ENCODE measurements around the gene SH3BGRL2. TPM values are rescaled to one million over a fixed set of nuclear protein-coding genes. Genes with fewer than 3 reads are reported as not detected.
"Not testable (repeated sequence)": the region's sequence is repeated elsewhere in the genome, so short reads cannot be mapped to it uniquely, and the experiment has no call there.

The SH3BGRL2 gene
- polyA plus RNA-seq, 3 donors, result 5.4 to 25.4 (median 14.2) TPM

DNA sequence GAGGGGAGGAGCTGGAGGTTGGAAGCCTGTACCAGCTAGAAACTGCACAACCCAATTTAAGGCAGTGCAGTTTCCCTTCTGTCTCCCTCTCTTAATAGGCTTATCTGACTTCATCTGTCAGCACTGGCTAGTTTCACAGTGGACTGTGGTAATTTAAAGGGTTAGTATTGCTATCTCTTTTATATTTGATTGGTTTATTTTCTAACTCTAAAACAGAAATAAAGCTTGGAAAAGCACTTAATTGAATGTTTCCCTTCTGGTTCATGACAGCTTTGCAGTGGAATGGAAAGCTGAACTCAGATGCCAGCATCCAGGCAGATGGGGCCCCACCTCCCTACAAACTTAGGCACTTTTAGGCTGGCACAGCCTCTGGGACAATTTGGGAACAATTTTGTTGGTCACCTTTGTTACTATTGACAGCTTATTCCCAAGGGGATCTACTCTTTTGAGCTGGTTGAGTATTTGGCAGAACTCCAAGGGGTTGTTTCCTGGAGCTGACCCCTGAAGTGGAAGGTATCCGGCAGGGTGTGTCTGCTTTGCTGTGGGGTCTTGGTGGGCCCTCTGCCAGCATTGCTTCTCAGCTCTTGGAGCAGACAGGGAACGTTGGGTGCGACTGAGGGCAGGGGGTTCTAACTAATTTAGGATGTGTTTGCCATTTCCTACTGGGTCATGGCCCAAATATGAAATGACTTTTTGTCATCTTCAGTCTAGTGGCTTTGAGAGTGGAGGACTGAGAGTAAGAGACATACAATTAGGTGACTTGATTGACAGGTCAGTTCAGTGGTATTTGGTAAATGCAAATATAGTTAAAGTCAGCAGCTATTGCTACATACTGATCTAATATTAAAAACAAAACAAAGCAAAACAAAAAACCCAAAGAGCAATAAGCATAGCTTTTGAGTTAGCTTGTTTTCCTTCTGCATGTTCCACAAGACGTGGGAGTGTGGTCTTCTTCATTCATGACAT is 9.3 kb downstream of the SH3BGRL2 start:
- 62 to 67% (median 64%) methylated on average over 4 of the region's 4 CpGs for WGBS, 3 donors
- H3K27ac ChIP-seq (ENCODE audit: low read depth, low read length), result no peak overlapping the region

DNA sequence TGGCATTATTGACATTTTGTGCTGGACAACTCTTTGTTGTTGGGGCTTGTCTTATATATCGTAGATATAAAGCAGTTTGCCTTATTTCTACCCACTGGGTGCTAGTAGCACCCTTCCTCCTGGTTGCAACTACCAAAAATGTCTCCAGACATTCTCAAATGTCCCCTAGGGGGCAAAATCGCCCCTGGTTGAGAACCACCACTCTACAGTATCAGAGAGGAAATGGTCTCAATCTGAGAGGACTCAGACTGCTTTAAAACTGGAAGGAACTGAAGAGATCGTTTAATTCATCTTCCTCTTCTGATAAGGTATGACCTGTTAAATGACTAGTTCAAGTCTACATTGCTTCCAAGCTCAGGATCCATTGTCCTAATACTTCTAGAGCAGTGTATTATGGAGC is 14.9 kb downstream of the SH3BGRL2 start:
- WGBS, 3 donors, result 44 to 57% (median 49%) methylated on average over 3 of the region's 3 CpGs
- H3K27ac ChIP-seq (ENCODE audit: low read depth, low read length), result no peak overlapping the region

DNA sequence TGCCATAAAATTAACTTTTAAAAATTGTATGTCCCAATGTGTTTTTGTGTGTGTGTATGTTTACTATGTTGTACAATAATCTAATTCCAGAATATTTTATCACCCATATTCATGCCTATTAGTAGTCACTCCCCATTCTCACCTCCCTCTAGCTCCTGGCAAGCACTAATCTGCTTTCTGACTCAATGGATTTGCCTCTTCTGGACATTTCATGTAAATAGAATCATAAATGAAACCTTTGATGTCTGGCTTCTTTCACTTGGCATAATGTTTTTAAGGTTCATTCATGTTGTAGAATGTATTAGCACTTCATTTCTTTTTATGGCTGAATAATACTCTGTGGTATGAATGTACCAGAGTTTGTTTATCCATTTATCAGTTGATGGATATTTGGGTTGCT is 15.4 kb downstream of the SH3BGRL2 start:
- no peak overlapping the region for H3K27ac ChIP-seq (ENCODE audit: low read depth, low read length)

DNA sequence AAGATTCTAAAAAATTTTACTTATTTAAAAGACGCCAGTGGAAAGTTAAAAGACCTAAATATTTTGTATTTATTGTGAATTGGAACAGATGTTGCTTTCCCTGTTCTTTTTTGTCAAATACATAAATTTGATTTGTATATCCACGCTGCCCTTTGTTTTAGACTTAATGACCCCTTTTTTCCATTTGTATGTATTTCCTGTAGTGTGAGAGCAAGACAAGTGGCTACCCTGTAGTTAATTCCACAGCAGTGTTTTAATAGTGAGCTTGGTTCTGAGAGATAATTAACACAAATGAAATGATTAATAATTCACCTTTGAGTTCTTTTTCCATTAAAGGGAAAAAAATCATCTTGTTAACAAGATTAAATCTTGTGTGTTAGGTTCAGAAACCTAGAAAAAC is 16.6 kb downstream of the SH3BGRL2 start:
- no peak overlapping the region for H3K27ac ChIP-seq (ENCODE audit: low read depth, low read length)
- WGBS, 3 donors, result 72 to 75% (median 72%) methylated on average over 2 of the region's 2 CpGs

DNA sequence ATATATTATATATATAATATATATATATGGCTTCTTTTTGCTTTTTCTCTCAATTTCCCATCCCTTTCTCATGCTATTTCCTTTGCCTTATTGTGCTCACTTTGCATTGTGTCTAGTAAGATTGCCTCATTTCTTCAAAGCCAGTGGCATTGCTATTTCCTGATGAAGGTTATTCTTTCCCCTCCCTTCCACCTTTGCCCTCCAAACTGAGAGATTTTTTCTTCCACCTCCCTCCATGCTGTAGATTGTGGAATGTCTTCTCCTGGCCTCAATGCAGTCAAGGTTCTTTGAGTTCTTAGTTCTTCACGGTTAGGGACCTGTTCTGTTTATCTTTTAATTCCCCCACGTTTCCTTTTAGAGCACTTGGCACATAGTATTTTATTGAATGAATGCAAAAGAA is 17.2 kb downstream of the SH3BGRL2 start:
- no peak overlapping the region for H3K27ac ChIP-seq (ENCODE audit: low read depth, low read length)

DNA sequence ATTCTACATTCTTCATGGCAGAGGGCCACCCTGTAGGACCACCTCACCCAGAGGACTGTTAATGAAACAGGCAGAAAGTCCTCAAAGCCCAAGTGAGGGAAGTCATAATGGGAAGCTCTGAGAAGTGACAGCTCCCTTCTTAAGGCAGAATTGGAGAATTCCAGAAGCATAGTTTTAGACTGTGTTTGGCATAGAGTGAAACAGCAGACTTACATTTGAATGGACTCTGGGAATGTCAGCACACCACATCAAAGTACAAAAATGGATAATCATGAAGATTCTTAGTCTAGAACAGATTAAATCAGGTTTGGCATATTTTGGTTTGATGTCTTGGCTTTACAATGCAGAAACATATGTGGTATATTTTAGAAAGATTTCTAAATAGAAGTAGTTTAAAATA is 17.9 kb downstream of the SH3BGRL2 start:
- no peak overlapping the region for H3K27ac ChIP-seq (ENCODE audit: low read depth, low read length)

More for the DNA sequence above, 17.2 kb downstream of the SH3BGRL2 start:
- WGBS, 3 donors, result 27 to 61% (median 41%) methylated on average over 2 of the region's 2 CpGs

DNA sequence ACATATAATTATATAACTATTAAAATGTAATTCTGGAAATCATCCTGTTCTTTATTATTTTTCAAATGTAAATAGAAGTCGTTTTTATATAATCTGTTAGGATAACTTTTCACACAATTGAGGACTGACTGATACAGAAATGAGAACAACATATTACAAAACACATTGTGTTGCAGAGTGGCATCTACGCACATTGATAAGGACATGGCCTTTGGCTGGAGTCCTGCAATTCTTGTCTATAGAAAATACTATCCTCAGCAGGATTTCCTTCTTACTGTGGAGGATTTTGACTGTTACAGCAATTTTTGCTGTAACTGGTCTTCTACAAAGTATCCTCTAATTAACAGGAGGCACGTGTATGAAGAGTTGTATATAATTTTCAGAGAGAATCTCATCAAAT is 19.8 kb downstream of the SH3BGRL2 start:
- WGBS, 3 donors, result 60 to 68% (median 66%) methylated on average over 3 of the region's 3 CpGs
- no peak overlapping the region for H3K27ac ChIP-seq (ENCODE audit: low read depth, low read length)

DNA sequence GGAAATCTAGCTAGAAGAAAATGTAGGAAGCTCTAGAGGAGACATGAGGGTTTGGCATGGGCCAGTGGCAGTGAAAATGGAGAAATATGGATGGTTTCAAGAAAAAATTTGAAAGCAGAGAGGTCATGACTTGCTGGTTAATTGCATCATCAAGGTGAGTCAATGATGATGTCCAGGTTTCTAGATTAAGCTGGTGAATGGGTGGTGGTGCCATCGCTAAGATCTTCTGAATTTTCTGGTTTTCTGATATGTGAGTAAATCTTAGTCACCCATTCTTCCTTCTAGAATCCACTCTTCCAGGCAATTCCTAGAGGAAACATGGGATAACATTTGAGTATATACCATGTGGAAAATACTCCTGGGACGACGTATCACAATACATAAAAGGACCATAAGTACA is 25.0 kb downstream of the SH3BGRL2 start:
- 96 to 98% (median 98%) methylated on average over 3 of the region's 3 CpGs for WGBS, 3 donors
- H3K27ac ChIP-seq (ENCODE audit: low read depth, low read length), result no peak overlapping the region

DNA sequence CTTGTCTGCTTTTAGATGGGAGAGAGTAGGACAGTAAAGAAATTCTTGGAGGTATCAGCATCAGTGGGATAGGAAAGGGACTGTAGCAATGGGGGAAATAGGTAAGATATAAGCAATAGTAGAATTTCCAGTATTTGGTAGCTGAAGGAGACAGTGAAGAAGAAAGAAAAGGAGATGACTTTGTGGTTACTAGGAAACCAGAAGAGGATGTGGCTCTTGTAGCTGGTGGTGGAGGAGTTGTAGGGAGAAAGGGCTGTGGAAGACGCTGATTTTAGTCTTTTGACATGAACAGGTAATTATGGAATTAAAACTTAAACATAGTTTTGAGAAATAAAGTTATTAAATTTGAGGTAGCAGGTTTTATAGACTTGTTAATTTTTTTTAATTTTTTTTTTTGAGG is 26.1 kb downstream of the SH3BGRL2 start:
- H3K27ac ChIP-seq (ENCODE audit: low read depth, low read length), result no peak overlapping the region
- 39 to 86% (median 59%) methylated on average over 1 of the region's 1 CpG for WGBS, 3 donors

DNA sequence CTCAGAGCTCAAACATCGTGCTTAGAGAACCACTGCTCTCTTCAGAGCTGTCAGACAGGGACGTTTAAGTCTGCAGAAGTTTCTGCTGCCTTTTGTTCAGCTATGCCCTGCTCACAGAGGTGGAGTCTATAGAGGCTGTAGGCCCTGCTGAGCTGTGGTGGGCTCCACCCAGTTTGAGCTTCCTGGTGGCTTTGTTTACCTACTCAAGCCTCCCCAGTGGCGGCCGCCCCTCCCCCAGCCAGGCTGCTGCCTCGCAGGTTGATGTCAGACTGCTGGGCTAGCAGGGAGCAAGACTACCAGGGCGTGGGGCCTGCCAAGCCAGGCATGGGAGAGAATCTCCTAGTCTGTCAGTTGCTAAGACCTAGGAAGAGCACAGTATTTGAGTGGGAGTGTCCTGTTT is 32.5 kb downstream of the SH3BGRL2 start:
- WGBS, 3 donors, result 51 to 78% (median 67%) methylated on average over 6 of the region's 6 CpGs
- H3K27ac ChIP-seq (ENCODE audit: low read depth, low read length), result not testable (repeated sequence)

DNA sequence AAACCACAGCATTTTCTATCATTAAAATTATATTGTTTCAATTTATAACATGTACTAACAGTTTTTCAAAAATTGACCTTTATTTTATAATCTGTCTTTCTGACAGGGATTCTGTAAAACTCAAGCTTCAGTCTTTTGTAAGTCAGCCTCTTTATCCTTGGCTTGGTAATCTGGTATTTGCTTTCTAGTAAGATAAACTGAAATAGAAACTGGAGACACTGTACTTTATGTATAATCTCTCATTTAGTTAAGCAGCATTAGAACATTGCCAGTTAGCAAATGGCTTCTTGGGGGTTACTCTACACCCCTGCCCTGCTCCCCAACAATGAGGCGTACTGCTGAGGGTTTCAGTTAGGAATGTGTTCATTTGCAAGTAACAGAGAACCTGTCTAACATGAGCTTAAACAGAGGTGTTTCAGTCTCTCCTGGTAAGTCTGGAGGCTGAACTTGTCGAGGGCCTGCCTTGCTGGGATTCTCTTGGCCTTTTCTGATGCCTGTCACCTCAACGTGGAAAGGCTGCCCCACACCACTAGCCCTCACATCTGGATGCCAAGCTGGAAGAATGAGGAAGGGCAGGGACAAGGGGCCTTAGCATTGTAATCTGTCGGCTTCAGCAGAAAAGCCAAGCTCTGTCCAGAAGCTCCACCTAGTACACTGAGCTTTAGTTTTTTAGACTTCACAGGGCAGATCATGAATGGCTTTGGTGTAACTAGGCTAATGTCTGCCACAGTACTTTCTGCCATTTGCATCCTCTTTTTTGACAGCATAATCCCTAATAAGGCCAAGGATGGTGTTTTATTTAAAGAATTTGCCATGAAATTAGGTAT is 34.8 kb downstream of the SH3BGRL2 start:
- no peak overlapping the region for H3K27ac ChIP-seq (ENCODE audit: low read depth, low read length)
- 32 to 71% (median 65%) methylated on average over 4 of the region's 4 CpGs for WGBS, 3 donors

DNA sequence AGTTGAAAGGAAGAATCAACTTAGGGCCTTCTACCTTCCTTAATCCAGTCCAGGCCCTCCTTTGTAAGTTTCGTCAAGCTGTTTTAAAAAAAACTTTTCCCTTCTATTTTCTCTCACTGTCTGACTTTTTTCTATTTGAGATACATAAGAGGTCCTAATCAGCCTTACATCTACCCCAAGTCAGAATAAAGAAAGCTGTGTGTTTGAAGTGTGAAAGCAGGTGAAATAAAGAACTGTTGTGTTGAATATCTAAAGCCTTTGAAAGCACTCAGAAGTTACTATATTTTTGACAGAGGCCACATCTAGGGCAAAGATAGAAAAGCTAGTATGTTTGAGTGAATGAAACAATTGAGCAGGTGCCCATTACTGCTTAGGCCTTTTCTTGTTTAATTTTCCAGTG is 35.5 kb downstream of the SH3BGRL2 start:
- no peak overlapping the region for H3K27ac ChIP-seq (ENCODE audit: low read depth, low read length)
- WGBS, 3 donors, result 40 to 81% (median 76%) methylated on average over 1 of the region's 1 CpG

DNA sequence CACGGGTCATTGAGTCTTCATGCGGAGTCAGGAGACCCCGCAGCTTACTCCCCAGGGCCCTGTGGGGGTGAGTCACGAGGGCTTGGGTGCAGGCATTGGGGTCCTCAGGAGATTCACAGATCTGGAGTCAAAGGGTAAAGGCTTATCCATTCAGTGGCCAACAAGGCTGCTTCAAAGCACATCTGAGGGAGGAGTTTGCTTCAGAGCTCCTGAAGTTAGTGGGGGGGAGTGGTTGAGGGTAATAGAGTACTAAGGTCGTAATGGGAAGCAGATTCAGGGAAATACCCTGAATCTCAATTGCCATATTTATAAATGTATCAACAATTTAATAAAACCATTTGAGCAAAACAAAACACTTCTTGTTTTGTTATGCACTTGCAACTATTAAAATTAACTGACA is 37.3 kb downstream of the SH3BGRL2 start:
- WGBS, 3 donors, result 80 to 92% (median 84%) methylated on average over 5 of the region's 5 CpGs
- H3K27ac ChIP-seq (ENCODE audit: low read depth, low read length), result no peak overlapping the region

DNA sequence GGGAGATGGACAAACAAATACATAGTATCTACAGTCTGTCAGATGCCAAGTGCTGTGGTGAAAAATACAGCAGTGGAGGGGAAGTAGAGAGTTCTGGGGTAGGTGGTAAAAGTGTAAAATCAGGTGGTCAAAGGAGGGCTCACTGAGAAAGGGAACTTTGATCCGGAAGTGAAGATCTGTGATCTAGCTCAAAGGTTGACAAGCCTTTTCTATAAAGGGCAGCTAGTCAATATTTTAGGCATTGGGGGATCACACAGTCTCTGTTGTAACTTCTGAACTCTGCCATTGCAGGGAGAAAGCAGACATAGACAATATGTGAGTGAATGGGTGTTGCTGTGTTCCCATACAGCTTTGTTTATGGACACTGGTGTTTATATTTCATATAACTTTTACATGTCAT is 38.6 kb downstream of the SH3BGRL2 start:
- no peak overlapping the region for H3K27ac ChIP-seq (ENCODE audit: low read depth, low read length)
- 89 to 96% (median 94%) methylated on average over 1 of the region's 1 CpG for WGBS, 3 donors

DNA sequence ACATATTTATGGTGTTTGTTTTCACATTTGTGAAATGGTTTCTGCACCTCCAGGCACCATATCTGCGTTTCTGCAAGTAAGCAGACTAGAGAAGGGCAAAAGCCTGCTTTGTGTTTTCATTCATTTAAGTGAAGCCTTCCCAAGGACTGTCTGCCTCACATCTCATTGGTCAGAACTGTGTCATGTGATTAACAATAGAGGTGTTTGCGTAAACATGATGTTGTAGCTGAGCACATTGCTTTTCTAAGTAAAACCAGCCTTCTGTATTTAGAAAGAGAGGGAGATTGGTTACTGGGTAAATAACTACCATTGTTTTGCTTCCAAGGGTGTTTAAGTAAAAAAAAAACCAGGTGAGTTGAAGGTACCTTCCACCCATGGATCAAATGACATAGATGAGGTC is 39.7 kb downstream of the SH3BGRL2 start:
- 90 to 93% (median 93%) methylated on average over 2 of the region's 2 CpGs for WGBS, 3 donors
- no peak overlapping the region for H3K27ac ChIP-seq (ENCODE audit: low read depth, low read length)

DNA sequence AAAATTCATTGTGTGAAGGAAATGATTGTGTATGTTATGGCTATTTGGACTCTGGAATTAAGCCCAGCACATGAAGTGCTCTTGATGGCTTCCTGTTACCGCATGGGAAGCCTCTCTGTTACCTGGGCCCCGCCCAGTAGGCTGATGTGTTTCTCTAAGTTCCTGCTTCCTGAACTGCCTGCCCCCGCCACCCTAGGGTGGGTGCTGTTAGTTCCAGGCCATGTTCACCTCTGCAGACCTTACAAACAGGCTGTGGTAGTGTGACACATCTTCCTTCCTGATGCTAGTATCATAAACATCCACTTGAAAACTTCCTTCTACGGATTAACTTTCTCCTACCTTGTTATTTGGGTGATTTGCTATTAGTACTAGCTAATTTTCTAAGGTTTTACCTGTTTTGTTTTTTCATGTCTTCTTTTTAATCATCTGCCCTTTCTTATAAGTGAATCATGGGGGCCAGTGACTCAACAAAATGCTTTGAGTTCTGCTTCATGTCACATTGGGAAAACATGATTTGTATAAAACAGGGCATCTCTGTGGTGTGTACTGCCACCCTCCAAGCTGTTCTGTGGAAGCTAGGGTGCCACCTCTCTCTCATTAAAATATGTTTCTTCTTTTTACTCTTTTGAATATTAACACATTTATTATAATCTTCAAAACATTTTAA is 40.6 kb downstream of the SH3BGRL2 start:
- WGBS, 3 donors, result 35 to 57% (median 50%) methylated on average over 4 of the region's 4 CpGs
- H3K27ac ChIP-seq (ENCODE audit: low read depth, low read length), result no peak overlapping the region

DNA sequence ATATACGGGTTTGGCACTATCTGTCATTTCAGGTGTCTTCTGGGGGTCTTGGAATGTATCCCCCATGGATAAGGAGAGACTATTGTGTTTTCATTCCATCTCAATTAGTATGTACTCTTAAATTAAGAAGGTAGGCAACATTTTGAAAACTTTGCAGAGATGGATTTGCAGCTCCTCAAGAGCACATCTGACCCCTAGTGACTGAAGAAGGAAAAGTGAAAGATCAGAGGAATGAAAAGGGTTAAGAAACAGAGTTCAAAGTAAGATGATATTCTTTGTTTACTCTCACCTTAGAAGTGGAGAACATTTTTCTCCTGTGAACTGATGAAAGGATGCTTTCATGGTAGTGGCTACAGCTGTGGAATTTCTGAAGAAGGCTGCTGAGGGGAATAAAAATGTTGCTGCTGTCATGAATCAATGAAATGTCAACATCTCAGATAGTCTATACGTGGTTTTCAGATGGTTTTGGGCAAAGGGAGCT is 41.5 kb downstream of the SH3BGRL2 start:
- 36 to 58% (median 48%) methylated on average over 2 of the region's 2 CpGs for WGBS, 3 donors
- H3K27ac ChIP-seq (ENCODE audit: low read depth, low read length), result no peak overlapping the region

DNA sequence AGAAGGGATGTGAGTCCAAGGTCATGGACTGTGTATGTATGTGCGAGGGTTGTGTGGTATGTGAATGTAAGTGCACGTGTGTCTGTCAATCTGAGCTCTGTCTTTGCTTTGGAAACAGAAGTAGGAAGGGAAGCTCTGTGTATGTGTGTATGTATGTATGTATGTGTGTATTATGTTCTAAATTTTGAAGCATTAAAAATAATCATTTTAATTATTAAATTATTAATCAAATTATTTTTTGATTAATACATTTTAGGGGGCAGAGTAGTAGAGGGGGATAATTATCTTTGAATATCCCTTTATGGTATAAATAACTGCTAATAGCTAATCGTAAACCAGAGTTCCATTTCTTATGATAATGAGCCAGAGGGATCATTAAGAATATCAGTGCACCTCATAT is 42.8 kb downstream of the SH3BGRL2 start:
- WGBS, 3 donors, result 72 to 93% (median 89%) methylated on average over 3 of the region's 3 CpGs
- H3K27ac ChIP-seq (ENCODE audit: low read depth, low read length), result no peak overlapping the region
